Activated T-cell treated with anti-CD3 and anti-CD28 coated beads, Interleukin-2, amount 50 U/mL, for 1 hour (primary cell): ENCODE data around the gene VPS45.

Experiments
- DNase-seq: peaks from one replicate; pipeline ENCODE4 v3.0.0-alpha.2; 2020

VPS45 gene

DNA sequence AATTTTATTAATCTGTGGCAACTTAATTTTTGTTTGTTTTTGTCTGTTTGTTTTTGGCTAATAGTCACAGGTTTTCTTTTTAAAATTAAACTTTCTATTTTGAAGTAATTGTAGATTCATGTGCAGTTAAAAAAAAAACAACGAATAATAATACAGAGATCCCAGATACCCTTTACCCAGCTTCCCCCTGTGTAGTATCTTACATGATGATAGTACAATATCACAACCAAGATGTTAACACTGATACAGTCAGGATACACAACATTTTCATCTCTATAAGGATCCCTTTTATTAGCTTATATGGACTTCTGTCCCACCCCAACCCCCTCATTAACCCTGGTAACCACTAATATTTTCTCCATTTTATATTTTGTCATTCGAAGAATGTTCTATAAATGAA lies 5.9 kb downstream of the VPS45 start:
- no peak for DNase-seq

DNA sequence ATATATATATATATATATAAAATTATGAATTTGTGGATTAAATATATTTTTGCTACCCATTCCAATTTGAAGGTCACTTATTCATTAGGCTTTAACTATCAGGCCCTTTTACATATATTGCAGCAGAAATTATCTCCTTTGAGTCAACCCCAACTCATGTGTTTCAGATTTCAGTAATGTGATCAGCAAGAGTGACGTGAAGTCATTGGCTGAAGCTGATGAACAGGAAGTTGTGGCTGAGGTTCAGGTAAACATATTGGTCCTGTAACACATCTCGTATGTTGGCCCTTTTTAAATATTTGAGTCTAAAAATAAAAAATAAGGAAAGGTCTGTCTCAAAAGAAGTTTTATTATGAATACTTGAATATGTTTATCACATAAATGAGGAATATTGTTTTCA lies 8.5 kb downstream of the VPS45 start:
- DNase-seq, result no peak

DNA sequence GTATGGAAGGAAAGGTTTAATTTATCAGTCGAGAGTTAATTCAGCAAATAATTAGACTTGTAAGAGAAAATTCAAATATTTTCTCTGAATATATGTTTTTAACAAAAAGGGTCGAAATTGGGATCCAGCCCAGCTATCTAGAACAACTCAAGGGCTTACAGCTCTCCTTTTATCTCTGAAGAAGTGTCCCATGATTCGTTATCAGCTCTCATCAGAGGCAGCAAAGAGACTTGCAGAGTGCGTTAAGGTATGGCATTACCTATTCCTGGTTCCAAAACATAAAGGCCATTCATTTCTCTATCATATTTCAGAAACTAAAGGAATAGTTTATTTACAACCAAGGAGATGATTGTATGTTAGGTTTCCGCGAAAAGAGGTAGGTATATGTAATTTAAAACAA lies 9.4 kb downstream of the VPS45 start:
- no peak for DNase-seq

DNA sequence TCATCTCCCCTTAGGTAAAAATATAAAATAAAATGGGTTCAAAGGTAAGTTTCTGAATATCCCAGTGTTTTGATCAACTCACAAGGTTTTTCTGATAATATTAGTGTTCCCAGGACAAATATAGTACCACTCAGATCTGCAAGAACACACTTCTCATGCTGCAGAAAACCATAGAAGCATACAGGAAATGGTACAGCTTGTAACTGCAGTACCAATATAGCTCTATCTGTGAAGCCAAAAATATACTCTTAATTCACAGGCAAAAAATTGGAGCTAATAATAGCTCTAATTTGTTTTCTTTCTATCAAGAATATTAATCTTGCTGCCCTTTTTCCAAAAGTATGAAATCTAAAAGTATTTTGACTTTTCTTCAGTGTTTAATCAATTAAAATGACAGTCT lies 13.2 kb downstream of the VPS45 start:
- no peak for DNase-seq

DNA sequence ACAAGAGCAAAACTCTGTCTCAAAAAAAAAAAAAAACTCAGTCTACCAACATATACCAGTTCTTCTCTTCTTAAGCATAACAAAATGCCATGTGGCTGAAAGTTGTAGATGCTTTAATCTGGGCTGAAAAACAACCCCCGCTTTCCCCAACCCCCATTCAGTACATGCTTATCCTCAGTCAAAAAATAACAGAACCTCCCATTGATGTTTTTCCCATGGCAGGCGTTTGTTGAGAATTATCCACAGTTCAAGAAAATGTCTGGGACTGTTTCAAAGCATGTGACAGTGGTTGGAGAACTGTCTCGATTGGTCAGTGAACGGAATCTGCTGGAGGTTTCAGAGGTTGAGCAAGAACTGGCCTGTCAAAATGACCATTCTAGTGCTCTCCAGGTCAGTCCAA lies 14.9 kb downstream of the VPS45 start:
- no peak for DNase-seq

DNA sequence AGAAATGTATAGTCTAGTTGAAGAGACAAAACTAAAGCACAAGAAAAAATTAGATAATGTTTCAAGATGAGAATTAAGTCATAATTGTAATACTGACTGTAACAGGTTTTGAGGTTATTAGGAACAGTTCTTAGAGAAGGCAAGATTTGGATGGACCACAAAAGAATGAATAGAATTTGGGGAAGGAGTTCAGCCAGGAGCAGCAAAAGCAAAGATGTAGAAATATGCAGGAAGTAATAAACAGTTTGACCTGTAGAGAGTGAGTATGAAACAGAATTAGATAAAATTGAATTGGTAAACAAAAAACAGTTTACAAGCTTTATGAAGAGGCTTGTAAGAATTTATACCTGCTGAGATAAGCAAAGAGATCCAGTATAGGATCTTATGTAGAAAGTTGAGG lies 16.3 kb downstream of the VPS45 start:
- no peak for DNase-seq

DNA sequence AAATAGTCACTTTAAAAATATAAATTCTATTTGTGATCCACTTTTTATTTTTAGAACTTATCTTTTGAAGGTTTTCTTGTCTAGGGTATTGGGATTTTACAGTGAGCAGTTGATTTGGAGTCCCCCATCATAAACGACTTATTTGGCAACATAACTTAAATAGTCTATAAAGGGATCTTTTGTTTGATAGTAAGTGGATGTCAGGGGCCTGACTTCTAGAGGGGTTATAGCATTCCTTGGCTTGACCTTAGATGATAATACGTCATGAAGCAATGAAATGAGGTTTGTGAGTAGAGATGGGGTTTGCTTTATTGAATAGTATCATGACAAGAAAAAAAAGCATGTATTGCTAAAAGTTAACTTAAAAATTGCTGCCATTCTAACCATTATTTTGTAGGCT lies 17.8 kb downstream of the VPS45 start:
- no peak for DNase-seq

DNA sequence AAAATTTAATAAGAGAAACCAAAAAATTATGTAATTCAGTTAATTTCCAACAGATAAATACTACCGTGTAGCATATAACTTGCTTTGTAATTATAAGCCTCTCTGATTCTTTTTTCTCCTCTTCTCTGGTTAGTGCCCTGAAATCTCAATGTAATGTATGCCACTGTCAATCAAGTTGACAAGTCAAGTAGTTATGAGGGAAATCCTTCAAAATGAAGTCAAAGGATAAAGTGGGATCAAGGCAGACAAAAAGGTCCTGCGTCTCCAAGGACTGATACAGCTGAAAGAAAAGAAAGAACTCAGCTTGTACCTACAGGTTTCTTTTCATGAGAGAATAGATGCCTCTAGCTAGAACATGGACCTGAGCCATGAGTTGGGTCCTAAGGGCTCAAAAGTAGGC lies 19.8 kb downstream of the VPS45 start:
- DNase-seq, result no peak

DNA sequence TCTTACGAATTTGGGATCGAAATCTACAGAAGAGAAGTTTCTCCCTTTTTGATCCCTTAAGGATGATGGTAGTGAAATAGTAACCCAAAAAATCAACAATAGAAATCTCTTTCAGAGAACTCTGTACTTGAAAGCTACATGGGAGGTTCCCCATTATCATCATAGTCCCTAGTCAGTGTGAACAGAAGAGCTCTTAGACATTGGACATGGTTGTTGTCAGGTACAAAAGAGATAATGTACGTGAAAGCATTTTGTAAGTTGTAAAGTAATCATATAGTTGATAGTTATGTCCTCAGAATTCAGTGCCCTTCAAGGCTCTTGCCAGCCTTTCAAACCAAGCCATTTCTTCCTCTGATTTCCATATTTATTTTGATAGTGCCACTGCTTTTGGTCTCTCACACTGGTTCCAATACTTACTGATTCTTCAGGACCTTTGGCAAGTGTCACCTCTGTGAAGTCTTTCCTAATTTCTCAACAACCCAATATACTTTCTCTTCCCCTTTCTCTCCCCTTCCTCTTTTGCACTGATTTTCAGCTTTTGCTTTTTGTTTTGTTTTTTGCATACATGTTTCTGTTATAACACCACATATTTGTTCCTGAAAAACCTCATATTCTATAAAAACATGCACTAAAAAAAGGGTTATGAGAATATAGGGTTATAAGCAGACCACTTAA lies 22.4 kb downstream of the VPS45 start:
- DNase-seq, result no peak

DNA sequence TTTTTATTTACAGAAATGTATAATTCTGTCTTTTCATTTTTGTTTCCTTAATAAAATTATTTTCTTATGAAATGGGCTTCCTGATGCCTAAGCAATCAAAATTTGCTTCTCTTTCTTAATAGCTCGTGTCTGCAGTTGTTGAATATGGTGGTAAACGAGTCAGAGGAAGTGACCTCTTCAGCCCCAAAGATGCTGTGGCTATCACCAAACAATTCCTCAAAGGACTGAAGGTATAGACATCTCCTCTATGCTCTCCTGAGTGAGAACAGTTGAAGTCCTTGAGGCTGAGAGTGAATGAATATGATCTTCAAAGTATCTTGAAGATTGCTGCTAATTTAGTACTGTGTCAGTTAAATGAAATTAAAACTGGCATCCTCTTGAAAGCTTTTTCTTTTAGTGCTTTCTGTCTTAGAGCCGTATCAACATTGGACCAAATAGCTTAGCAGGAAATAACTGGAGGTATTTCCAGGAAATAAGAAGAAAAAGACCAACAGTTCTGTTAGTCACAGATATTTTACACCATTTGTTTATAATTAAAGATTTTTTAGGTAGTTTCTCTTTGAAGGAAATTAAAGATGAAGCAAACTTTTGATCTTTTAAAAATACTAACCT lies 24.7 kb downstream of the VPS45 start:
- no peak for DNase-seq

DNA sequence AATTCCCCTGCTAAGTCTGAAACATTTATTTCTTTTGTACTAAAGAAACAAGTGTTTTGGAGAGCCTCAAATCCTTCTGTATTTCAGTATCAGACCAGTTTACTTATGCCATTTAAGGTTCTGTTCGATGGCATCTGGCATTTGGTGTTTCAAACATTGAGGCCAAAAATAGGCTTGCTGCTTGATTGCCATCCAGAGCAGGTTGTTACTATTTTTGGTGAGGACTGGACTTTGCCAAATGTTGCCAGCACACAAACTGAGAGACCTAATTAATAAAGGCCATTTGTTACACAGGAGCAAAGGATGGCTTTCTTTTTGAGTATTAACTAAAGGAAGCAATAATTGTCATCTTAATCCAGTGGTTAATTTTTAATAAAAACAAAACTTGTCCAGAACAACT lies 26.2 kb downstream of the VPS45 start:
- no peak for DNase-seq

DNA sequence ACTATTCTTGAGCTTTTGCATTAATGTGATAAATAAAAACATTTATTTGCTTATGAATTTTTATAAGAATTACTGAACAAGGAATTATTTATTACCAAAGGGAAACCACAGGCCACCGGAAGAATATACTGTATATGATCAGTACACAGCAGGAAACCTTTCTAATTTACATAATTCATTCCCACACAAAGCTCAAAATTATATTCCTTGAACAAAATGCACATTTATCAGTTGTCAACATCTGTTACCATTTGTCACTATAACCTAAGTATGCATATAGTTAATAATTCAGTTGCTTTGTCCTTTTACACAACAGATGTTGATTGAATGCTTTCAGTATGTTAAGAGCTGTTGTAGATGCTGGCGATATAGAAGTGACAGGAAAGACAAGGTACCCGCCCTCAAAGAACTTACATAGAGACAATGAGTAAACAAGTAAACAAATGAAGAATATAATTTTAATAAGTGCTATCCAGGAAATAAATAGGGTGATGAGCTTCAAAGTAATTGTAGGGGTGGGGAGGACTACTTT lies 27.2 kb downstream of the VPS45 start:
- DNase-seq, result no peak

DNA sequence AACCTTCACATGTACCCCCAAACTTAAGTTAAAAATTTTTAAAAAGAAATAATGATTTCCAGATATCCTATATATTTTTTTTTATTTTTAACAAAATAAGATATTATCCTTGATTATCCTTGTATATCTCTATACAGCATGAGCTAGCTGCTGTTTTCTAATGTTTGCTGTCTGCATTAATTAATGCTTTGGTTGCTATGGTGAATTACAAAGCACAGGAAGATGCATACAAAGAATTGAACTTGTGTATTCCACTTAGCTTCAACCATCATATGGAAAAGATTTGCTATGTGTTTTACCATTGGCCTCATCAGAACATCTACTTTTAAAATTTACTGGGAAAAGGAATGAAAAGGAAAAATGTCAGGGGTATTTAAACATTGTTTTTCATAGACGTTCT lies 35.4 kb downstream of the VPS45 start:
- DNase-seq, result no peak

DNA sequence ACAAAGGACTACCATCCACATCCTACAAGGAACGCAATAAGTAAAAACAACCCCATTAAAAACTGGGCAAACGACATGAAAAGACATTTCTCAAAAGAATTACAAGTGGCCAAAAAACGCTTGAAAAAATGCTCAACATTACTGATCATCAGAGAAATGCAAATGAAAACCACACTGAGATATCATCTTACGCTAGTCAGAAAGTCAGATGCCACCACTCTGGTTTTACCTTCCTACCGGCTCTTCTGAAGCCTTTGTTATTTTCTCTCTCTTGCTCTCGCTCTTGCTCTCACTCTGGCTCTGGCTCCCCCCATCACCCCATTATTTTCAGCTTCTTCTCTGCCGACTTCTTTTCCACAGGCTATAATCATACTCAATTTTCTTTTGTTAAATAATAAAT lies 38.8 kb downstream of the VPS45 start:
- DNase-seq, result no peak

DNA sequence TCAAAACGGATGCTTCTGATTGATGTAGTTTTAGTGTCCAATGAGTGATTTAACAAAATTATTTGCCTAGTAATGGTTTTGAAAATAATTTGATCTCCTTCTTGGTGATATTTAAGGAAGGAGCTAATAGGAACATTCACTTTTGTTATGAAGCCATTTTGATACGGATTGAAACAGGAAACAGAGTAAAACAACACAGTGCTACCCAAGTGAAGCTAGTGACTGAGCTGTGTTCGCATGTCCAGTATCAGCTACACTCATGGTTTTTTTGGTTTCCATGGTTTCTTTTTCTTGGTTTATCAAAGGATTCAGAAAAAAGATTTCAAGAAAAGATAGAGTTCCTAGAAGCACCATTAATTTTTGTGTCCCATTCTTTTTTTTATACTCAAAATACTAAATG lies 42.0 kb downstream of the VPS45 start:
- no peak for DNase-seq

DNA sequence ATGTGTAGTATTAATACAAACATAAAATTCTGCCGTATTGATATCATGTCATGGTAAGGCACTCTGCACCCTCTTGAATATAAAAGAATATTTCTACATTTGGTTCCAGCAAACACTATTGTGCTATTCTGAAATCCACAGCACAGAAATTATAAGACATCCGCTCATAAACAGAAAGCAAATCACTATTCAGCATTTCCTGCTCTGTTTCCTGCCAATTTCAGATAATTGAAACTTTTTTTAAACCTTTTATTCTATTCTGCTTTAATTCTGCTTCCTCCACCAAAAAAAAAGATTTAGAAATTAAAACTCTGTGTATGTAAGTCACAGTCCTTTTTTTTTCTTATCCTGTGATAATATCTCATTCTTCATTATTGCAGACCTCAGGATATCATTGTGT lies 42.5 kb downstream of the VPS45 start:
- DNase-seq, result no peak

DNA sequence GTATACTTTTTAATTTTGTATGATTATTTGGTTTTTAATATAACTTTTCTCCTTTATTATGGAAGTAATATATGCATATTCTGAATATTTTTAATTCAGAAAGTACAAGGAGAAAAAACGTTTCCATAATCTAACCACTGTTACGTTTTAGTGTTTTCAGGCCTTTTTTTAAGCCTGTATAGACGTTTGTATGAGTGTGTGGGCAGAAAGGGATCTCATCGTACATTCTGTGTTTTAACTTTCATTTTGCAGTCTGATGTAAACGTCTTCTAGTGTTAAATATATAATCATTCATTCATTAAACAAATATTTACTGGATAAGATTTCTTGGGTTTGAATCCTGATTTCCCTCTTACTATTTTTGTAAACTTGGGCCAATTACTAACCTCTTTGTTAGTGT lies 44.1 kb downstream of the VPS45 start:
- DNase-seq, result no peak

DNA sequence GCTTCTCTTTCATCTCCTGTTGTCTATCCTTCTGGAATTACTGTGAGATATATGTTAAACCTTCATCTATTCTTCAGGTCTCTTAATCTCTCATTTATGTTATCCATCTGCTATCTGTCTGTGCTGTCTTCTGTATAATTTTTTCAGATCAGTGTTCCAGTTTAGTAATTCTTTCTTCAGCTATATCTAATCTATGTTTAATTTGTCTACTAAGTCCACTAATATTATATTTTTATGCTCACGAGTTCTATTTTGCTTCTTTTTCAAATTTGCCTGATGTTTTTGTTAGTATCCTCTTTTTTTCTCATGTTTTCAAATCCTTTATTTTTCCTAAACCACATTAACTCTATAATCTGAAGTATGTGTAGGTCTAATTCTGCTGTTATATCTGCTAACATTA lies 47.5 kb downstream of the VPS45 start:
- no peak for DNase-seq

DNA sequence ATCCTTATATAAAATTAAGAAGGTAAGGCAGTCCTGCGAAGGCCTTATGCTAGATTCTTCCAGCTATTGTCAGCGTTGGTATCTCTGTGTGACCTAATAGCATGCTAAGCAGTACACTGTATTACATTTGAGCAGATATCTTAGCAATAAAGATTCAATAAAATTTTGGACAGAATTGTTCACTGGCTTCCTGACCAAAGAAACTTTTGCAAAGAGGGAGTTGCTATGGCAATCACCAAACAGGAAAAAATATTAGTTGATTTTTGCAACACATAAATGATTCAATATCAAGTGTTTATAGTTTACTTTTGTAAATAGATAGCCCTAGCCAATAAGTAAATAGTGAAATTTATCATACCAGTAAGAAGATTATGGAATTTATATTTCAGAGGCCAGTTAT lies 51.1 kb downstream of the VPS45 start:
- DNase-seq, result no peak

DNA sequence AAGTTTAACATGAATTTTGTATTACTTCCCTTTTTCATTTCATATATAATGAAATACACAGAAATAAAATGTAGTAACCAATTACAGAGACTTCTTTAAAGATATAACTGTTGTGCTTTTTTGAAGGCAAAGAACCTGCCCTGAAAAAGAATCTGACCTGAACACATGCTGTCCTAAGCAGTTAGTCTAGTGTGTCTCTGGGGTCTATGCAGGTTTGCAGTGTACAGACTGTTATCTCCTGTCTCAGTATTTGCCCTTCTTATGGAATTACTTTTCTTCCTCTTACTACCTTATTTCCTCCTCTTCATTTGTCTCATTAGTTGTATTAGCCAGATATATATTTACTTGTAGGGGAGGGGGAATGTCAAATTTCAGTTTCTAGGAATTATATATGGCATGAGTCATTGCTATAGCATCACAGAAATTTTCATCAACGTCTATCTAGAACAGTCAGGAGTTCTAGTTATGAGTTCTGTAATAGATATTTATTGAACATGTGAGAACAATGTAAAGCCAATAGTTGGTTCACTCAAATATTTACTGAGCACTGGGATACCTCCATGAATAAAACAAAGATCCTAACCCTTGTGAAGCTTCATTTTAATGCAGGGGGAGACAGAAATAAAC lies 53.8 kb downstream of the VPS45 start:
- no peak for DNase-seq

DNA sequence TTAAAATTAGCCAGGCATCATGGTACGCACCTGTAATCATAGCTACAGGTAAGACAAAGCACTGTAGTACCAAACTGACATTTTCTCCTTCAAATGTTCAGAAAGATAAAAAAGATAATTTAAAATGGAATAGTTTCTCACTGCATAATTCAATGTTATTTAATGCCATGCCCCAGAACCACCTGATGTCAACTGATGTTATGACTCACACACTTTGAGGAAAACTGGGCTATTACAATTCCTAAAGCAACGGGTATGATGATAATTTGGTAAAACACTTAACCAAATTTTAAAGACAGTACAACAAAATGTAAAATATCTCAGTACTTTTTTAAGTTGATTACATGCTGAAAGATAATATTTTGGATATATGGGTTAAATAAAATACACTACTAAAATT lies 59.2 kb downstream of the VPS45 start:
- DNase-seq, result no peak

DNA sequence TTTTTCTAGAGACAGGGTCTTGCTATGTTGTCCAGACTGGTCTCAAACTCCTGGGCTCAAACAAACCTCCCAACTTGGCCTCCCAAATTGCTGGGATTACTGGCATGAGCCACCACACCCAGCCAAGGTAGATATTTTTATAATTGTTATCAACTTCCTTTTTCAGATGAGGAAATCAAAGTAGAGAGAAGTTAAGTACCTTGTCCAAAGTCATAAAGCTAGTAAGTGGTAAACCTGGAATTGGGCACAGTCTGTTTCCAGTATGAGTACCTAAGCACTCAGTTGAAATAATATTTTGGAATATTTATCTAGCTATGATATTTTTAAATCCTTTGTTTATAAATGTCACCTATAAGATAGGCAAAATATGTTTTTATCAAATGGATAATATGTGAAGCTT lies 59.9 kb downstream of the VPS45 start:
- no peak for DNase-seq

DNA sequence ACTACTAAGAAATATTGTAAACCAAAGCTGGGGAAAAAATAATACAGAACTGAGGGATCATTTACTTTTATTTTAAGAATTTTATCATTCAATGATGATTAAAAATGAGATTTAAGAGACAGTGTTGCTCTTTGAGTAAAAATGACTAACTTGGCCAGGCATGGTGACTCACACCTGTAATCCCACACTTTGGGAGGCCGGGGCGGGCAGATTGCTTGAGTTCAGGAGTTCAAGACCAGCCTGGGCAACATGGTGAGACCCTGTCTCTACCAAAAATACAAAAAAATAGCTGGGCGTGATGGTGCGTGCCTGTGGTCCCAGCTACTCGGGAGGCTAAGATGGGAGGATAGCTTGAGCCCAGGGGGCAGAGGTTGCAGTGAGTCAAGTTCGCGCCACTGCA lies 60.3 kb downstream of the VPS45 start:
- no peak for DNase-seq

DNA sequence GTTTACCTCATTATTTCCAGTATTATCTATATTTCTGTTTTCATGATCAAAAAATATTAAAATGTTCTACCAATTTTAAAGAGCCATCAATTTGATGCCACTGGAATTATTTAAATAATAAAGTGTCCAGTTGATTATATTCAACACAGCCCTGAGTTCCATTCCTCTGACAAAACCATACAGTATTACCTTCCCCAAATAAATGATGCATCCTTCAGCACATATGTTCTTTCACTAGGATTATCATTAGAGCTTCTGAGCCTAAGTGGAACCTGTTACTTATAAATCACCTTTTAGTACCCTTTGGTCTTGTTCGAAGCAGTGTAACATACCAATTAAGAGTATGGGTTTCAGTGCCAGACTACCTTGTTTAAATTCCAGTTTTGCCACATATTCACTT lies 64.8 kb downstream of the VPS45 start:
- DNase-seq, result no peak

DNA sequence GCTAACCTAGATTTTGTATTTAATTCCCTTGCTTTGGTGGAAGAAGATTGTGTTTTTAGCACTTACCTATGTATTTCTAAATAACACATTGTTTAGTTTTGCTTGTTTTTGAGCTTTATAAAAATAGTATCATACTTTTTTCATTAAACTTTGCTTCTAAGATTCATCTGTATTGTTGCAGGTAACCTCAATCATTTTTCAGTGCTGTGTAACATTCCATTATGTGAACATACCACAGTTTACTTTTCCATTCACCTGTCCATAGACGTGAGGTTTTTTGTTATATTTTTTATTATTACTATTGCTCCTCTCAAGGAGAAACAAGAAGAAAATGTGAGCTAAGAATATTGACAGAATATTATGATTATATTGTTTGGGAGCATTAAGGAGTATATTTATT lies 67.0 kb downstream of the VPS45 start:
- no peak for DNase-seq
